Mucosa of rectum (tissue), 2 donors: ENCODE results near the gene TNFRSF1B.
"Not testable (repeated sequence)": the region's sequence is repeated elsewhere in the genome, so short reads cannot be mapped to it uniquely, and the experiment has no call there.

Experiments
- H3K27ac ChIP-seq, 2 donors: one replicate each; pipeline ENCODE4 v1.7.0; 2013; ENCODE audit warnings: inconsistent platforms in 2 of 2, low read depth in 2 of 2, low read length in 2 of 2
- H3K27me3 ChIP-seq, 2 donors: one replicate each; pipeline ENCODE4 v1.7.0; 2013; ENCODE audit warnings: low read length in 2 of 2; ENCODE audit not compliant: control insufficient read depth in 2 of 2, insufficient read depth in 2 of 2
- H3K36me3 ChIP-seq, 2 donors: one replicate each; pipeline ENCODE4 v1.7.0; 2013; ENCODE audit warnings: low read length in 2 of 2; ENCODE audit not compliant: control insufficient read depth in 2 of 2, insufficient read depth in 2 of 2
- H3K4me1 ChIP-seq, 2 donors: one replicate each; pipeline ENCODE4 v1.7.0; 2013; ENCODE audit warnings: low read length in 2 of 2, mild to moderate bottlenecking in 1 of 2; ENCODE audit not compliant: control insufficient read depth in 2 of 2, insufficient read depth in 2 of 2
- H3K4me3 ChIP-seq, 2 donors: one replicate each; pipeline ENCODE4 v1.7.0; 2013; ENCODE audit warnings: low read length in 2 of 2
- H3K9ac ChIP-seq, 2 donors: one replicate each; pipeline ENCODE4 v1.7.0; 2013; ENCODE audit warnings: low read length in 2 of 2, low read depth in 1 of 2, mild to moderate bottlenecking in 1 of 2
- H3K9me3 ChIP-seq, 2 donors: one replicate each; pipeline ENCODE4 v1.7.0; 2013; ENCODE audit warnings: low read length in 2 of 2; ENCODE audit not compliant: control insufficient read depth in 2 of 2
- donor health status: healthy.
- donor health status: Normal muscosa, but diverticular disease.

The TNFRSF1B gene

GRCh38 chr1:12219800-12220199, 53.0 kb downstream of the TNFRSF1B start:
- H3K4me1 ChIP-seq: no peaks in the 10 kb centered on the region

GRCh38 chr1:12220890-12221289, 54.1 kb downstream of the TNFRSF1B start:
- no peaks in the 10 kb centered on the region for H3K9me3 ChIP-seq
- H3K27ac ChIP-seq: no peak overlapping the region
- H3K36me3 ChIP-seq: no peaks in the 10 kb centered on the region
- H3K9ac ChIP-seq: no peak overlapping the region
- H3K27me3 ChIP-seq: no peaks in the 10 kb centered on the region
- H3K4me1 ChIP-seq: no peaks in the 10 kb centered on the region
- no peak overlapping the region for H3K4me3 ChIP-seq

More at GRCh38 chr1:12219800-12220199, 53.0 kb downstream of the TNFRSF1B start:
- H3K27ac ChIP-seq: no peak overlapping the region
- H3K4me3 ChIP-seq: no peak overlapping the region
- H3K27me3 ChIP-seq: no peaks in the 10 kb centered on the region
- no peaks in the 10 kb centered on the region for H3K36me3 ChIP-seq
- no peaks in the 10 kb centered on the region for H3K9me3 ChIP-seq
- no peak overlapping the region for H3K9ac ChIP-seq

GRCh38 chr1:12222700-12223099, 55.9 kb downstream of the TNFRSF1B start:
- H3K27me3 ChIP-seq, H3K9ac ChIP-seq, H3K4me1 ChIP-seq, H3K27ac ChIP-seq, H3K36me3 ChIP-seq, H3K9me3 ChIP-seq, H3K4me3 ChIP-seq: not testable (repeated sequence)

GRCh38 chr1:12224092-12224491, 57.3 kb downstream of the TNFRSF1B start:
- not testable (repeated sequence) for H3K27ac ChIP-seq, H3K9me3 ChIP-seq, H3K9ac ChIP-seq, H3K4me3 ChIP-seq, H3K4me1 ChIP-seq, H3K27me3 ChIP-seq, H3K36me3 ChIP-seq

GRCh38 chr1:12228979-12229378, 62.2 kb downstream of the TNFRSF1B start:
- Histone ChIP-seq H3K9ac (no peak overlapping the region), H3K9me3 (no peaks in the 10 kb centered on the region), H3K27me3 (no peaks in the 10 kb centered on the region), H3K4me1 (peaks cover 8 to 10% of the 10 kb centered on the region in 2 donors), H3K36me3 (no peaks in the 10 kb centered on the region), H3K4me3 (no peak overlapping the region), H3K27ac (no peak overlapping the region)

GRCh38 chr1:12229386-12229834, 62.6 kb downstream of the TNFRSF1B start:
- Histone ChIP-seq H3K27me3 (no peaks in the 10 kb centered on the region), H3K36me3 (peaks cover under 1 to 4% of the 10 kb centered on the region in 2 donors), H3K27ac (no peak overlapping the region), H3K9ac (no peak overlapping the region), H3K4me3 (no peak overlapping the region), H3K4me1 (peaks cover 8 to 10% of the 10 kb centered on the region in 2 donors), H3K9me3 (no peaks in the 10 kb centered on the region)

- Histone ChIP-seq H3K27me3 (no peaks in the 10 kb centered on the region), H3K27ac (peak within 1 kb of the TSS; percentile 84 to 89), H3K36me3 (peaks cover 5 to 8% of the 10 kb centered on the region in 2 donors), H3K4me1 (peaks cover 8 to 10% of the 10 kb centered on the region in 2 donors), H3K9ac (peak within 1 kb of the TSS; percentile 79 to 95), H3K9me3 (no peaks in the 10 kb centered on the region), H3K4me3 (peak within 1 kb of the TSS; percentile 74 to 92)
These were observed 63.2 kb downstream of the TNFRSF1B start, which contains the start of gene VPS13D for GRCh38 chr1:12229835-12230548. Gene VPS13D (plus strand): TSS chr1:12230030. CDS start chr1:12234267, 4,237 bp downstream.

- H3K4me1 ChIP-seq: peaks cover 8 to 10% of the 10 kb centered on the region in 2 donors
- peaks cover 8 to 12% of the 10 kb centered on the region in 2 donors for H3K36me3 ChIP-seq
- H3K27me3 ChIP-seq: no peaks in the 10 kb centered on the region
- no peaks in the 10 kb centered on the region for H3K9me3 ChIP-seq
- peak overlapping the region; percentile 79 to 95 for H3K9ac ChIP-seq
- H3K27ac ChIP-seq: peak overlapping the region; percentile 84 to 89
- peak overlapping the region; percentile 74 to 92 for H3K4me3 ChIP-seq
These were observed 63.9 kb downstream of the TNFRSF1B start for GRCh38 chr1:12230549-12231275.

GRCh38 chr1:12231276-12231595, 64.4 kb downstream of the TNFRSF1B start:
- no peaks in the 10 kb centered on the region for H3K9me3 ChIP-seq
- no peaks in the 10 kb centered on the region for H3K27me3 ChIP-seq
- H3K27ac ChIP-seq: peak overlapping the region; percentile 84 to 89
- peak overlapping the region; percentile 79 to 95 for H3K9ac ChIP-seq
- H3K4me3 ChIP-seq: peak overlapping the region; percentile 74 to 92
- peaks cover 8 to 10% of the 10 kb centered on the region in 2 donors for H3K4me1 ChIP-seq
- H3K36me3 ChIP-seq: peaks cover 13 to 17% of the 10 kb centered on the region in 2 donors

- H3K36me3 ChIP-seq: peaks cover 13 to 19% of the 10 kb centered on the region in 2 donors
- H3K4me1 ChIP-seq: peaks cover 8 to 10% of the 10 kb centered on the region in 2 donors
- no peaks in the 10 kb centered on the region for H3K27me3 ChIP-seq
- H3K9me3 ChIP-seq: no peaks in the 10 kb centered on the region
- H3K4me3 ChIP-seq: no peak overlapping the region
- no peak overlapping the region for H3K9ac ChIP-seq
- H3K27ac ChIP-seq: no peak overlapping the region
These were observed 65.4 kb downstream of the TNFRSF1B start for GRCh38 chr1:12232221-12232620.
